DOHH2 (cell line): ENCODE results near the gene LYPD5.

Experiments used
- H3F3A ChIP-seq: fragments of 200-600 bp; sonication (generic), shearing (Covaris generic); 2 replicates; pipeline ENCODE4 v1.6.0; 2016; ENCODE audit warnings: antibody characterized with exemption, mild to moderate bottlenecking; ENCODE audit not compliant: control insufficient read depth, insufficient read depth
- H3K27ac ChIP-seq: fragments of 200-600 bp; sonication (generic); 2 replicates; pipeline ENCODE4 v1.5.1; 2014; ENCODE audit warnings: low read depth, mild to moderate bottlenecking, low read length, moderate library complexity
- H3K27me3 ChIP-seq: fragments of 200-600 bp; sonication (generic); 2 replicates; pipeline ENCODE4 v1.6.1; 2014; ENCODE audit warnings: mild to moderate bottlenecking, low read length, mixed read lengths; ENCODE audit not compliant: control insufficient read depth
- H3K36me3 ChIP-seq: fragments of 200-600 bp; sonication (generic); 2 replicates; pipeline ENCODE4 v1.6.1; 2014; ENCODE audit warnings: mild to moderate bottlenecking, low read length, moderate library complexity, mixed read lengths; ENCODE audit not compliant: control insufficient read depth
- H3K4me1 ChIP-seq: fragments of 200-600 bp; sonication (generic); 2 replicates; pipeline ENCODE4 v1.6.1; 2014; ENCODE audit warnings: mild to moderate bottlenecking, low read length, mixed read lengths; ENCODE audit not compliant: control insufficient read depth
- H3K4me2 ChIP-seq: fragments of 200-600 bp; sonication (generic); 2 replicates; pipeline ENCODE4 v1.6.0; 2014; ENCODE audit warnings: mild to moderate bottlenecking, low read length, moderate library complexity
- H3K4me3 ChIP-seq: fragments of 200-600 bp; sonication (generic); 2 replicates; pipeline ENCODE4 v1.5.1; 2014; ENCODE audit warnings: mild to moderate bottlenecking, low read length, mixed read lengths
- H3K79me2 ChIP-seq: fragments of 200-600 bp; sonication (generic); 2 replicates; pipeline ENCODE4 v1.6.1; 2014; ENCODE audit warnings: mild to moderate bottlenecking, low read length, mixed read lengths; ENCODE audit not compliant: control insufficient read depth
- H3K9me2 ChIP-seq: fragments of 200-600 bp; sonication (generic); replicated peaks from 2 replicates; pipeline ENCODE4 v1.6.1; 2014; ENCODE audit warnings: mild to moderate bottlenecking, low read length, mixed read lengths; ENCODE audit not compliant: control insufficient read depth
- H3K9me3 ChIP-seq: fragments of 200-600 bp; sonication (generic); 2 replicates; pipeline ENCODE4 v1.6.1; 2014; ENCODE audit warnings: antibody characterized with exemption, low read length, mixed read lengths; ENCODE audit not compliant: control insufficient read depth, insufficient read depth
- H4K20me1 ChIP-seq: fragments of 200-600 bp; sonication (generic); 2 replicates; pipeline ENCODE4 v1.6.0; 2014; ENCODE audit warnings: low read depth, mild to moderate bottlenecking, antibody characterized with exemption, low read length, moderate library complexity; ENCODE audit not compliant: control insufficient read depth, insufficient read depth
- CTCF ChIP-seq: fragments of 200-600 bp; sonication (generic); IDR thresholded peaks from one replicate; pipeline ENCODE4 v1.5.1; 2014; ENCODE audit warnings: antibody characterized with exemption, mild to moderate bottlenecking, low read depth, low read length; ENCODE audit not compliant: poor library complexity, severe bottlenecking
- EZH2phosphoT487 ChIP-seq: fragments of 200-600 bp; sonication (generic); IDR thresholded peaks from 2 replicates; pipeline ENCODE4 v1.6.1; 2017; ENCODE audit warnings: borderline replicate concordance, mild to moderate bottlenecking, antibody characterized with exemption, low read length, moderate library complexity, mixed read lengths

Gene LYPD5

GRCh38 chr19:43802216-43802951, at the start of gene LYPD5:
Gene LYPD5 (minus strand): TSS chr19:43802447. CDS start chr19:43802380, 67 bp downstream.
- Histone ChIP-seq H3K79me2 (no peaks in the 10 kb centered on the region), H3K36me3 (no peaks in the 10 kb centered on the region), H3K9me3 (no peaks in the 10 kb centered on the region), H4K20me1 (no peaks in the 10 kb centered on the region), H3K27me3 (peaks cover 5% of the 10 kb centered on the region; the same call in 1 of the 2 replicates), H3K4me3 (no peak within 1 kb of the TSS), H3K4me1 (no peaks in the 10 kb centered on the region), H3K9me2 (no peaks in the 10 kb centered on the region), H3F3A (no peaks in the 10 kb centered on the region), H3K27ac (no peak within 1 kb of the TSS), H3K4me2 (no peak within 1 kb of the TSS)
- TF ChIP-seq EZH2phosphoT487 (no peak), CTCF (no peak)

GRCh38 chr19:43848821-43849220, 46.6 kb upstream of the LYPD5 start:
- H3K9me3 ChIP-seq = peaks cover 39% of the 10 kb centered on the region; the same call in 1 of the 2 replicates
- H3K27me3 ChIP-seq = no peaks in the 10 kb centered on the region
- no peaks in the 10 kb centered on the region for H3K4me1 ChIP-seq
- no peaks in the 10 kb centered on the region for H3K9me2 ChIP-seq
- no peaks in the 10 kb centered on the region for H3K36me3 ChIP-seq
- H3K4me3 ChIP-seq = no peak overlapping the region
- H3K27ac ChIP-seq = no peak overlapping the region
- H3F3A ChIP-seq = no peaks in the 10 kb centered on the region
- TF ChIP-seq EZH2phosphoT487 = no peak
- TF ChIP-seq CTCF = no peak
- no peak overlapping the region for H3K4me2 ChIP-seq
- H4K20me1 ChIP-seq = no peaks in the 10 kb centered on the region
- H3K79me2 ChIP-seq = no peaks in the 10 kb centered on the region

GRCh38 chr19:43847884-43848283, 45.6 kb upstream of the LYPD5 start:
- Histone ChIP-seq H3K4me1 (no peaks in the 10 kb centered on the region), H3K79me2 (no peaks in the 10 kb centered on the region), H3K9me3 (peaks cover 39% of the 10 kb centered on the region; the same call in 1 of the 2 replicates), H3F3A (no peaks in the 10 kb centered on the region), H3K9me2 (no peaks in the 10 kb centered on the region), H4K20me1 (no peaks in the 10 kb centered on the region), H3K36me3 (no peaks in the 10 kb centered on the region), H3K27me3 (no peaks in the 10 kb centered on the region), H3K4me3 (no peak overlapping the region), H3K27ac (no peak overlapping the region), H3K4me2 (no peak overlapping the region)
- TF ChIP-seq EZH2phosphoT487 (no peak), CTCF (no peak)
